Tibial artery (tissue), 4 donors: ENCODE data around the gene TMEM247.

Source experiments
- DNase-seq, 2 donors: peaks; one replicate each; pipeline ENCODE4 v3.0.0-alpha.2; 2019
- H3K27ac ChIP-seq, 2 donors: fragments of 200-600 bp; sonication (generic) in 1 of 2; 1 replicate in 1 of 2; 2 replicates in 1 of 2; pipeline ENCODE4 v1.5.1; 2018 to 2019; ENCODE audit warnings: mild to moderate bottlenecking in 1 of 2
- H3K27me3 ChIP-seq, 2 donors: fragments of 200-600 bp; sonication (generic) in 1 of 2; one replicate each; pipeline versions ENCODE4 v1.5.1 to v1.6.0; 2016 to 2019
- H3K36me3 ChIP-seq, 3 donors: fragments of 200-600 bp; sonication (generic) in 2 of 3; one replicate each; pipeline ENCODE4 v1.5.1; 2016 to 2019; ENCODE audit warnings: mild to moderate bottlenecking in 2 of 3
- H3K4me1 ChIP-seq, 4 donors: fragments of 200-600 bp; sonication (generic) in 2 of 4; 1 replicate in 3 of 4; 2 replicates in 1 of 4; pipeline ENCODE4 v1.5.1; 2016 to 2019
- H3K4me3 ChIP-seq, 2 donors: fragments of 200-600 bp; sonication (generic) in 1 of 2; 1 replicate in 1 of 2; 2 replicates in 1 of 2; pipeline ENCODE4 v1.5.1; 2018 to 2019; ENCODE audit warnings: mild to moderate bottlenecking in 2 of 2
- H3K9me3 ChIP-seq, 3 donors: fragments of 200-600 bp; sonication (generic) in 1 of 3; one replicate each; pipeline ENCODE4 v1.5.1; 2016 to 2019
- intact Hi-C: fragments of 100-400 bp; cut with DNase I; formaldehyde crosslinking; loops from one replicate; pipeline ENCODE4 v1.15.0; 2023; ENCODE audit warnings: low total_unique reads
- TF ChIP-seq, protein P1 (sequence below), 2 experiments: fragments of 200-600 bp in 1 of 2; fragments of 450-650 bp in 1 of 2; IDR thresholded peaks; one replicate each; pipeline ENCODE4 v1.5.1; 2017 to 2019; ENCODE audit warnings: antibody characterized with exemption in 2 of 2, mild to moderate bottlenecking in 1 of 2, moderate library complexity in 1 of 2

Gene TMEM247

GRCh38 chr2:46435353-46435752, 44.0 kb upstream of the TMEM247 start:
- Histone ChIP-seq H3K9me3 (no peaks in the 10 kb centered on the region), H3K4me3 (no peak overlapping the region), H3K36me3 (no peaks in the 10 kb centered on the region), H3K4me1 (no peaks in the 10 kb centered on the region), H3K27ac (no peak overlapping the region), H3K27me3 (no peaks in the 10 kb centered on the region)
- TF ChIP-seq, protein P1, sequence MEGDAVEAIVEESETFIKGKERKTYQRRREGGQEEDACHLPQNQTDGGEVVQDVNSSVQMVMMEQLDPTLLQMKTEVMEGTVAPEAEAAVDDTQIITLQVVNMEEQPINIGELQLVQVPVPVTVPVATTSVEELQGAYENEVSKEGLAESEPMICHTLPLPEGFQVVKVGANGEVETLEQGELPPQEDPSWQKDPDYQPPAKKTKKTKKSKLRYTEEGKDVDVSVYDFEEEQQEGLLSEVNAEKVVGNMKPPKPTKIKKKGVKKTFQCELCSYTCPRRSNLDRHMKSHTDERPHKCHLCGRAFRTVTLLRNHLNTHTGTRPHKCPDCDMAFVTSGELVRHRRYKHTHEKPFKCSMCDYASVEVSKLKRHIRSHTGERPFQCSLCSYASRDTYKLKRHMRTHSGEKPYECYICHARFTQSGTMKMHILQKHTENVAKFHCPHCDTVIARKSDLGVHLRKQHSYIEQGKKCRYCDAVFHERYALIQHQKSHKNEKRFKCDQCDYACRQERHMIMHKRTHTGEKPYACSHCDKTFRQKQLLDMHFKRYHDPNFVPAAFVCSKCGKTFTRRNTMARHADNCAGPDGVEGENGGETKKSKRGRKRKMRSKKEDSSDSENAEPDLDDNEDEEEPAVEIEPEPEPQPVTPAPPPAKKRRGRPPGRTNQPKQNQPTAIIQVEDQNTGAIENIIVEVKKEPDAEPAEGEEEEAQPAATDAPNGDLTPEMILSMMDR (IDR thresholded peaks at IDR 0.05), result no peak
- no peak for DNase-seq
- intact Hi-C loops, result no loop called here

DNA sequence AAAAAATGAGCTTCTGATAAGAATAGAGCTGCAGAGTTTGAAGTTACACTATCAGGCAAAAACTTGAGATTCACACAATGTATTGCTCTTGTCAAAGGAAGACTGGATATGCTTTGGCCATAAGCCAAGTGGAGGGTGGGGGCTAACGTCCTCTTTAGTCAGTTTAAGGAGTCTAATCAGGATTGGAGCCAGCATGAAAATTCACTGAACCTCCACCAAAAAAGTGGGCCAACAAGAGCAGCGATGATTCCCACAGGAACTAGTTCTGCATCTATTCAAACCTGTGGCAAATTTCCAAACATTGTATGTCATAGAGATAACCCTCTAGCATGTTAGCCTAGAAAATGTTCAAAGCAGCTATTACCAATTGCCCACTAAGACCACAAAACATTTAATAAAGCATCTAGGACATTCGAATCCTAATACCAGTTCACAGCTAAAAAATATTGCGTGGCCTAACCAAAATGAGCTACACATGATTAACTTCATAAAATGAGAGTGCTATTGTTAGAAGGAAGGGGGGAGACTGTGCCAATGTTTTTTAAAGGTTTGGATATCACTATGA, 43.5 kb upstream of the TMEM247 start:
- intact Hi-C loops, result no loop called here
- DNase-seq, result no peak
- TF ChIP-seq, protein P1 (IDR thresholded peaks at IDR 0.05), result no peak
- no peaks in the 10 kb centered on the region for H3K27me3 ChIP-seq
- no peak overlapping the region for H3K4me3 ChIP-seq
- no peaks in the 10 kb centered on the region for H3K9me3 ChIP-seq
- H3K27ac ChIP-seq, result no peak overlapping the region
- no peaks in the 10 kb centered on the region for H3K36me3 ChIP-seq
- H3K4me1 ChIP-seq, result no peaks in the 10 kb centered on the region

DNA sequence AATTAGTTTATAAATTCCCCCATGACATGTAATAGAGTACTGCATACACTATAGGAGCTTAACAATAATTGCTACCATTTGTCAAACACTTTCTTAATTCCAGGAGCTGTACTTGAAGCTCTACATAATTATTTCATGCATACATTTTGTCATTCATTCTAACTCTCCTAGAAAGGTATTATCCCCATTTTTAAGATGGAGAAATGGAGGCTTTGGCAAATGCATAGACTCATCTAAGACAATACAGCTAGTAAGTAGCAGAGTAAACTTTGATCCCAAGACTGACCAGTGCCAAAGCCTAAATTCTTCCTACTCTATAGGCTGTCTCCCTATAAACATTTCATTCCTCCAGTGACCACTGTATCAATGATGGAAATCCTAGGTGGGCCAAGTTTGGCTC, 42.6 kb upstream of the TMEM247 start:
- Histone ChIP-seq H3K27me3 (no peaks in the 10 kb centered on the region), H3K4me3 (no peak overlapping the region), H3K27ac (no peak overlapping the region), H3K9me3 (no peaks in the 10 kb centered on the region), H3K36me3 (no peaks in the 10 kb centered on the region), H3K4me1 (no peaks in the 10 kb centered on the region)
- TF ChIP-seq, protein P1 (IDR thresholded peaks at IDR 0.05), result no peak
- no peak for DNase-seq
- intact Hi-C loops, result no loop called here

- no peaks in the 10 kb centered on the region for H3K27me3 ChIP-seq
- H3K4me3 ChIP-seq, result no peak overlapping the region
- H3K36me3 ChIP-seq, result no peaks in the 10 kb centered on the region
- no peak overlapping the region for H3K27ac ChIP-seq
- intact Hi-C loops, result no loop called here
- no peaks in the 10 kb centered on the region for H3K9me3 ChIP-seq
- no peak for DNase-seq
- TF ChIP-seq, protein P1 (IDR thresholded peaks at IDR 0.05), result no peak
- no peaks in the 10 kb centered on the region for H3K4me1 ChIP-seq
Observed at GRCh38 chr2:46438102-46438501, 41.3 kb upstream of the TMEM247 start.

DNA sequence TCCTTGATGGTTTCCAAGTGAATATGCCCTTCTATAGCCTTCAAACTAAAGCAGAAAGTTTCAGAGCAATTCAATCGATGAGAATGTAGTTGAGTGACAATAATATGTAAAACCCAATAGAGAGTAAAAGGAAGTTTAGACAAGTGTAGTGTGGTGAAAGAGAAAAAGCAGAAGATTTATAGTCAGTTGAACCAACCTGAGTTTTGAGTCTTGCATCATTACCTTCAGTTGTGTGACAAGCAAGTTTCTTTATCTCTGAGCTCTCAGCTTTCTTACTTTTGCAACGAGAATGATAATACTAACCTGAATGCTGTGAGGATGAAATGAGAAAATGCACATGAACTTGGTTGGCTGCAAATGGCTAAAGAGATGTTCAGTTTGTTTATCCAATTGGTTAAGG, 40.6 kb upstream of the TMEM247 start:
- TF ChIP-seq, protein P1 (IDR thresholded peaks at IDR 0.05), result no peak
- no peak for DNase-seq
- intact Hi-C loops, result no loop called here

GRCh38 chr2:46439582-46439981, 39.8 kb upstream of the TMEM247 start:
- H3K27me3 ChIP-seq, result no peaks in the 10 kb centered on the region
- no peak for DNase-seq
- intact Hi-C loops, result no loop called here
- no peaks in the 10 kb centered on the region for H3K9me3 ChIP-seq
- no peaks in the 10 kb centered on the region for H3K36me3 ChIP-seq
- H3K4me3 ChIP-seq, result no peak overlapping the region
- TF ChIP-seq, protein P1 (IDR thresholded peaks at IDR 0.05), result no peak
- no peaks in the 10 kb centered on the region for H3K4me1 ChIP-seq
- no peak overlapping the region for H3K27ac ChIP-seq

More for the DNA sequence above, 40.6 kb upstream of the TMEM247 start:
- Histone ChIP-seq H3K4me1 (no peaks in the 10 kb centered on the region), H3K27ac (no peak overlapping the region), H3K27me3 (no peaks in the 10 kb centered on the region), H3K9me3 (no peaks in the 10 kb centered on the region), H3K36me3 (no peaks in the 10 kb centered on the region), H3K4me3 (no peak overlapping the region)
